ENCODE data around the gene PCDHB5.
"Not testable (repeated sequence)": the region's sequence is repeated elsewhere in the genome, so short reads cannot be mapped to it uniquely, and the experiment has no call there.

PCDHB5 gene

DNA sequence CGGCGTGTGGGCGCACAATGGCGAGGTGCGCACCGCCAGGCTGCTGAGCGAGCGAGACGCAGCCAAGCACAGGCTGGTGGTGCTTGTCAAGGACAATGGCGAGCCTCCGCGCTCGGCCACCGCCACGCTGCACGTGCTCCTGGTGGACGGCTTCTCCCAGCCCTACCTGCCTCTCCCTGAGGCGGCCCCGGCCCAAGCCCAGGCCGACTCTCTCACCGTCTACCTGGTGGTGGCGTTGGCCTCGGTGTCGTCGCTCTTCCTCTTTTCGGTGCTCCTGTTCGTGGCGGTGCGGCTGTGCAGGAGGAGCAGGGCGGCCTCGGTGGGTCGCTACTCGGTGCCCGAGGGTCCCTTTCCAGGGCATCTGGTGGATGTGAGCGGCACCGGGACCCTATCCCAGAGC is 17.1 kb downstream of the PCDHB5 start:
- DNase-seq, result not testable (repeated sequence)

GRCh38 chr5:141155540-141156374 is 20.8 kb downstream of the PCDHB5 start:
- no peak for DNase-seq

- not testable (repeated sequence) for DNase-seq
Observed at GRCh38 chr5:141157356-141157755, 22.4 kb downstream of the PCDHB5 start.

- DNase-seq, result not testable (repeated sequence)
Observed at GRCh38 chr5:141157901-141158300, 22.9 kb downstream of the PCDHB5 start.

GRCh38 chr5:141172381-141173204 is 37.6 kb downstream of the PCDHB5 start, which contains the start of gene PCDHB7:
TSS of gene PCDHB7 (plus strand) at chr5:141172644. CDS start at chr5:141172836, 192 bp downstream.
- DNase-seq, result peak; percentile 24

GRCh38 chr5:141174291-141175104 is 39.5 kb downstream of the PCDHB5 start:
- not testable (repeated sequence) for DNase-seq

DNA sequence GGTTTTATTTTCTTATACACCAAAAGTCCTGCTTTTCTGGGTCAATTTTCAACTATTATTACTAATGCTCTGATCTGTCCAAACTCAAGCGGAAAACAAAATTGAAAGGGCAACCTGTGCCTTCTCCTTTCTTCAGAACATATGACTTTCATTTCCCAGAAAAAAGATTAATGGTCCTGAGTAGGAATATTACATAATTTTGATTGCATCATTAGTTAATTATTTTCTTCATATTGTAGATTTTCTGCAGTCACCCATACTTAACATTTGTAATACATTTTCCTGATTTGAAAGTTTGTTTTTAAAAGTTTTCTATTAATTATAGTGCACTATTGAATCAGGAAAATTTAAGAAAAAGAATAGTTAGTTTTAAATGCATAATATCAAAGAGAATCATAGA is 40.9 kb downstream of the PCDHB5 start:
- DNase-seq, result no peak

DNA sequence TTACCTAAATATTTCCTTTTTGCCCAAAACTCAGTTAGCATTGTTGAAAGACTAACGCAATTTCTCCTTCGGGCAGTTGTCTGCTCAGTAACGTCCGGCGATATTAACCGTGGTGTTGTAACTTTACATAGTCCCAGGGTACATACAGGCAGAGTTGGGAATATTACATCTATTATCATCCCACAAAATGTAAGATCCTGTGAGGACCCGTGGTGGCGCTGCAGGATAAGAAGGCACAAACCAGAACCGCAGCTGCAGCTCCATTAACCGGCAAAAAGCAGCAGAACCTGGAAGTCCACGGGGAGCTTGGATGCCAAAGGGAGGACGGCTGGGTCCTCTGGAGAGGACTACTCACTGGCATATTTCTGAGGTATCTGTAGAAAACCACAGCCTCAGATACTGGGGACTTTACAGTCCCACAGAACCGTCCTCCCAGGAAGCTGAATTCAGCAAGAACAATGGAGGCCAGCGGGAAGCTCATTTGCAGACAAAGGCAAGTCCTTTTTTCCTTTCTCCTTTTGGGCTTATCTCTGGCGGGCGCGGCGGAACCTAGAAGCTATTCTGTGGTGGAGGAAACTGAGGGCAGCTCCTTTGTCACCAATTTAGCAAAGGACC is 42.7 kb downstream of the PCDHB5 start, which contains the start of gene PCDHB8:
TSS of gene PCDHB8 (plus strand) at position 214 of the 615 bp plus-strand sequence. CDS start at position 459, 245 bp downstream.
- DNase-seq, result not testable (repeated sequence)

DNA sequence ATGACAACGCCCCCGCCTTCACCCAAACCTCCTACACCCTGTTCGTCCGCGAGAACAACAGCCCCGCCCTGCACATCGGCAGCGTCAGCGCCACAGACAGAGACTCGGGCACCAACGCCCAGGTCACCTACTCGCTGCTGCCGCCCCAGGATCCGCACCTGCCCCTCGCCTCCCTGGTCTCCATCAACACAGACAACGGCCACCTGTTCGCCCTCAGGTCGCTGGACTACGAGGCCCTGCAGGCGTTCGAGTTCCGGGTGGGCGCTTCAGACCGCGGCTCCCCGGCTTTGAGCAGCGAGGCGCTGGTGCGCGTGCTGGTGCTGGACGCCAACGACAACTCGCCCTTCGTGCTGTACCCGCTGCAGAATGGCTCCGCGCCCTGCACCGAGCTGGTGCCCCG is 44.4 kb downstream of the PCDHB5 start:
- not testable (repeated sequence) for DNase-seq

- DNase-seq, result not testable (repeated sequence)
Observed at GRCh38 chr5:141179876-141180275, 44.9 kb downstream of the PCDHB5 start.

DNA sequence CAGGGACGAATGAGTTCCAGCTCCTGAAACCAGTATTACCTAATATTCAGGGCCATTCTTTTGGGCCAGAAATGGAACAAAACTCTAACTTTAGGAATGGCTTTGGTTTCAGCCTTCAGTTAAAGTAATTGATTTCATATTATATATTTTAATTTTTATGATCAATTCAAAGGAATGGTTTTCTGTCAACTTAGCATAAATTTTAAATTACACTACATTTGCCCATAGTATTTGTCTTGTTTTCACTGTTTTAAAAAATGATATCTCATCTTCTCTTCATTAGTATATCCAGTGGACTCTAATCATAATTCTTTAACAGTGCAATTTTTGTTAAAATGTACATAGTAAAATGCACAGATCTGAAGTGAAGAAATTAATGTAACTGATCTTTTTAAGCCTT is 45.3 kb downstream of the PCDHB5 start:
- DNase-seq, result no peak

DNA sequence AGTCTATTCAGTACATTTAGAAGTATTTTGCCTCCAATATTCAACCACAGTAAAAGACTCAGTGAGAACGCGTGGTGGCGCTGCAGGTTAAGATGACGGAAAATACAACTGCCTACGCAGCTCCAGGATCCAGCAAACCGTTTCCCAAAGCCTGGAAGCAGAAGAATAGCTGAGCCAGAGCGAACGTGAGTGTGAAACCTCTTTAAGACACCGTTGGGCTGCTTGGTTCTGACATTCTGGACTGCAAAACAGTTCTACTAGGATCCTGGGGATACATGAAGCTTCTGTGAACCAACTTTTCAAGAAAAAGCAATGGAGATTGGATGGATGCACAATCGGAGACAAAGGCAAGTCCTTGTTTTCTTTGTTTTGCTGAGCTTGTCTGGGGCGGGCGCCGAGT is 47.2 kb downstream of the PCDHB5 start, which contains the start of gene PCDHB16:
TSS of gene PCDHB16 (plus strand) at position 140 of the 400 bp plus-strand sequence. CDS start at position 313, 173 bp downstream.
- DNase-seq, result peak; percentile 22

- not testable (repeated sequence) for DNase-seq
Observed at GRCh38 chr5:141184117-141184855, 49.3 kb downstream of the PCDHB5 start.

- peak; percentile 20 for DNase-seq
Observed at GRCh38 chr5:141186897-141187512, 52.0 kb downstream of the PCDHB5 start, which contains the start of gene PCDHB9. TSS of gene PCDHB9 (plus strand) at chr5:141187161. CDS start at chr5:141187319, 158 bp downstream.
